GM23248 (cell line): ENCODE measurements around the gene SPTBN4. TPM values are rescaled to one million over a fixed set of nuclear protein-coding genes. Genes with fewer than 3 reads are reported as not detected.

Experiments
- DNase-seq: peaks from one replicate; pipeline ENCODE4 v3.0.0-alpha.2; 2015
- H2AFZ ChIP-seq: fragments of 200-600 bp; sonication (generic); 2 replicates; pipeline ENCODE4 v1.6.1; 2016; ENCODE audit warnings: antibody characterized with exemption
- H3F3A ChIP-seq: fragments of 200-600 bp; sonication (generic); 2 replicates; pipeline ENCODE4 v1.6.1; 2016; ENCODE audit warnings: mild to moderate bottlenecking, antibody characterized with exemption, mixed run types; ENCODE audit not compliant: insufficient read depth
- H3K27ac ChIP-seq: fragments of 200-600 bp; sonication (generic); 2 replicates; pipeline ENCODE4 v1.5.1; 2016; ENCODE audit warnings: mild to moderate bottlenecking
- H3K27me3 ChIP-seq: fragments of 200-600 bp; sonication (generic); replicated peaks from 2 replicates; pipeline ENCODE4 v1.6.1; 2016; ENCODE audit warnings: mild to moderate bottlenecking; ENCODE audit not compliant: insufficient read depth
- H3K36me3 ChIP-seq: fragments of 200-600 bp; sonication (generic); 2 replicates; pipeline ENCODE4 v1.6.1; 2016; ENCODE audit warnings: low read depth, mild to moderate bottlenecking
- H3K4me1 ChIP-seq: fragments of 200-600 bp; sonication (generic); 2 replicates; pipeline ENCODE4 v1.6.1; 2016; ENCODE audit warnings: mild to moderate bottlenecking; ENCODE audit not compliant: insufficient read depth
- H3K4me2 ChIP-seq: fragments of 200-600 bp; sonication (generic); one replicate; pipeline ENCODE4 v1.6.1; 2016; ENCODE audit warnings: mild to moderate bottlenecking; ENCODE audit not compliant: unreplicated experiment
- H3K4me3 ChIP-seq: fragments of 200-600 bp; sonication (generic); 2 replicates; pipeline ENCODE4 v1.5.1; 2016; ENCODE audit warnings: mild to moderate bottlenecking
- H3K79me2 ChIP-seq: fragments of 200-600 bp; sonication (generic); 2 replicates; pipeline ENCODE4 v1.6.1; 2016; ENCODE audit warnings: mild to moderate bottlenecking; ENCODE audit not compliant: insufficient read depth
- H3K9ac ChIP-seq: fragments of 200-600 bp; sonication (generic); 2 replicates; pipeline ENCODE4 v1.6.1; 2016; ENCODE audit warnings: mild to moderate bottlenecking
- H3K9me2 ChIP-seq: fragments of 200-600 bp; sonication (generic); 2 replicates; pipeline ENCODE4 v1.6.1; 2016; ENCODE audit warnings: mixed run types, mild to moderate bottlenecking, moderate library complexity; ENCODE audit not compliant: insufficient read depth
- H3K9me3 ChIP-seq: fragments of 200-600 bp; sonication (generic); one replicate; pipeline ENCODE4 v1.6.1; 2017; ENCODE audit warnings: low read depth
- H4K20me1 ChIP-seq: fragments of 200-600 bp; sonication (generic); 2 replicates; pipeline ENCODE4 v1.6.0; 2016; ENCODE audit not compliant: insufficient read depth
- EZH2 ChIP-seq: fragments of 200-600 bp; sonication (generic); IDR thresholded peaks from 2 replicates; pipeline ENCODE4 v1.6.1; 2018; ENCODE audit warnings: antibody characterized with exemption, mild to moderate bottlenecking; ENCODE audit not compliant: insufficient read depth, poor library complexity, severe bottlenecking
- EZH2phosphoT487 ChIP-seq: fragments of 200-600 bp; sonication (generic); IDR thresholded peaks from 2 replicates; pipeline ENCODE4 v1.6.1; 2018; ENCODE audit warnings: antibody characterized with exemption, moderate library complexity, mild to moderate bottlenecking, low read depth; ENCODE audit not compliant: insufficient read depth
- WGBS, 2 experiments: methylation state at CpG; one replicate each; pipeline ENCODE4 v1.1.6; 2015 to 2017; ENCODE audit warnings: low lambda C conversion rate in 2 of 2, low coverage in 1 of 2; ENCODE audit errors: missing lambda C conversion rate in 2 of 2; 5-methylcytosine and 5-hydroxymethylcytosine counted together
- in situ Hi-C: fragments of 300-500 bp; cut with MboI; formaldehyde crosslinking; loops from 2 replicates; pipeline ENCODE4 v1.15.0; 2020
- polyA plus RNA-seq: library from polyadenylated mRNA; unstranded; fragments of >200 nt; fragmentation: Nextera tagmentation; extraction: Ambion mirVana; gene quantifications from 2 replicates; pipeline ENCODE4 v1.2.1, GENCODE V29; 2016
- total RNA-seq: library from RNA; depleted of rRNA; stranded (reverse); fragments of >200 nt; shearing (Covaris generic); gene quantifications from 2 replicates; pipeline ENCODE4 v1.2.3, GENCODE V29; 2014

The SPTBN4 gene
- total and polyA plus RNA-seq, 2 experiments from 2014 or later = 0.69 to 2.1 TPM

DNA sequence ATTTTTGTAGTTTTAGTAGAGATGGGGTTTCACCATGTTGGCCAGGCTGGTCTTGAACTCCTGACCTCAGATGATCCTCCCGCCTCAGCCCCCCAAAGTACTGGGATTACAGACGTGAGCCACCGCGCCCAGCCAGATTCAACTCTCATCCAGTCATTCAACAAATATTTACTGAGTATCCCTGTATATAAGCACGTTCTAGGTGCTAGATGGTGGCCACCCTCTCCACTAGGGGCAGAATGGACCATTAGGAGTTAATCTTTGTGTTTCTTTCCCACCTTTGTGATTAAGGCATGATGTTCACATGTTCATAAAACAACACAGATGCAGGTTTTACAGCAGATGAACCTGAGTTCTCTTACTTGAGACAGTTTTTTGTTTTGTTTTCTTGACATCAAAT lies 117.2 kb downstream of the SPTBN4 start:
- no peak overlapping the region for H3K27ac ChIP-seq
- no peaks in the 10 kb centered on the region for H3K9me2 ChIP-seq
- H3K27me3 ChIP-seq = no peaks in the 10 kb centered on the region
- H4K20me1 ChIP-seq = no peaks in the 10 kb centered on the region
- no peak overlapping the region for H3K4me2 ChIP-seq
- H3F3A ChIP-seq = peaks cover 13% of the 10 kb centered on the region; the same call in 1 of the 2 replicates
- TF ChIP-seq EZH2phosphoT487 = no peak
- no peak for TF ChIP-seq EZH2
- in situ Hi-C loops = no loop called here
- no peaks in the 10 kb centered on the region for H3K79me2 ChIP-seq
- no peak for DNase-seq
- H3K9ac ChIP-seq = no peak overlapping the region
- peaks cover 4% of the 10 kb centered on the region; the same call in 1 of the 2 replicates for H3K36me3 ChIP-seq
- H2AFZ ChIP-seq = no peak overlapping the region
- H3K9me3 ChIP-seq = no peaks in the 10 kb centered on the region
- H3K4me1 ChIP-seq = no peaks in the 10 kb centered on the region
- 87 to 89% methylated on average over 5 of the region's 5 CpGs for WGBS, 2 experiments
- no peak overlapping the region for H3K4me3 ChIP-seq

- WGBS, 2 experiments = 50 to 59% methylated on average over 11 of the region's 11 CpGs
- TF ChIP-seq EZH2phosphoT487 (no peak), EZH2 (no peak)
- H3K4me3 ChIP-seq = no peak overlapping the region
- peak; percentile 70 for DNase-seq
- peaks cover 4% of the 10 kb centered on the region; the same call in 1 of the 2 replicates for H3K36me3 ChIP-seq
- H3K79me2 ChIP-seq = no peaks in the 10 kb centered on the region
- no peak overlapping the region for H3K4me2 ChIP-seq
- peak overlapping the region; percentile 48; the same call in 1 of the 2 replicates for H3K9ac ChIP-seq
- no peaks in the 10 kb centered on the region for H3K9me2 ChIP-seq
- in situ Hi-C loops = no loop called here
- no peaks in the 10 kb centered on the region for H4K20me1 ChIP-seq
- no peaks in the 10 kb centered on the region for H3K27me3 ChIP-seq
- H2AFZ ChIP-seq = no peak overlapping the region
- no peaks in the 10 kb centered on the region for H3K4me1 ChIP-seq
- no peaks in the 10 kb centered on the region for H3K9me3 ChIP-seq
- H3F3A ChIP-seq = peaks cover 13% of the 10 kb centered on the region; the same call in 1 of the 2 replicates
- H3K27ac ChIP-seq = peak overlapping the region; percentile 71
These were observed 118.6 kb downstream of the SPTBN4 start for GRCh38 chr19:40585241-40585981.

DNA sequence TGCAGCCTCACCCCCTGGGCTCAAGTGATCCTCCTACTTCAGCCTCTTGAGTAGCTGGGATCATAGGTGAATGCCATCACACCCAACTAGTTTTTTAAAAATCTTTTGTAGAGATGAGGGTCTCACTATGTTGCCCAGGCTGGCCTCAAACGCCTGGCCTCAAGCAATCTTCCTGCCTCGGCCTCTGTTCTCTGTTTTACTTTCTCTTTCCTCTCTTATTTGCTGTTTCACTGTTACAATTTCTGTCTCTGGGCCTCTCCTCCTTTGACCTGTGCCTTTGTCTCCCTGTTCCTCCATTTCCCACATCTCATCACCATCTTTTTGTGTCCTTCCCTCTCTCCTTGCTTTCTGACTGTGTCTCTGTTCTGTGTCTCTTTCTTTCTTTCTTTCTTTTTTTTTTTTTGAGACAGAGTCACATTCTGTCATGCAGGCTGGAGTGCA lies 119.2 kb downstream of the SPTBN4 start:
- no peak for TF ChIP-seq EZH2phosphoT487
- Histone ChIP-seq H3K4me2 (no peak overlapping the region), H4K20me1 (no peaks in the 10 kb centered on the region), H3K9me2 (no peaks in the 10 kb centered on the region), H3K27ac (peak overlapping the region; percentile 71; the same call in 1 of the 2 replicates), H2AFZ (no peak overlapping the region), H3K9ac (no peak overlapping the region), H3K27me3 (no peaks in the 10 kb centered on the region), H3F3A (peaks cover 13% of the 10 kb centered on the region; the same call in 1 of the 2 replicates), H3K36me3 (peaks cover 2% of the 10 kb centered on the region; the same call in 1 of the 2 replicates), H3K9me3 (no peaks in the 10 kb centered on the region), H3K79me2 (no peaks in the 10 kb centered on the region), H3K4me3 (no peak overlapping the region), H3K4me1 (no peaks in the 10 kb centered on the region)
- in situ Hi-C loops = no loop called here
- WGBS, 2 experiments = 97 to 100% methylated on average over 2 of the region's 2 CpGs
- DNase-seq = no peak

DNA sequence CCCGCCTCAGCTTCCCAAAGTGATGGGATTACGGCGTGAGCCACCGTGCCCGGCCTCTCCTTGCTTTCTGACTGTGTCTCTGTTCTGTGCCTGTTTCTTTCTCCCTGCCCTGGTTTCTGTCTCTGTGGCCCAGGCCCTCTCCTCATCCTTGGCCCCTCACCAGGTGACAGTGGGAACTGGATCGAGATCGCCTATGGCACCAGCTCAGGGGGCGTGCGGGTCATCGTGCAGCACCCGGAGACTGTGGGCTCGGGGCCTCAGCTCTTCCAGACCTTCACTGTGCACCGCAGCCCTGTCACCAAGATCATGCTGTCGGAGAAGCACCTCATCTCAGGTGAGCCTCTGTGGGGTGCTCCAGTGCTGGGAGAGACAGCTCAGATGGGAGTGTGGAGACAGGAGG lies 119.8 kb downstream of the SPTBN4 start:
- H3F3A ChIP-seq = peaks cover 13% of the 10 kb centered on the region; the same call in 1 of the 2 replicates
- no peaks in the 10 kb centered on the region for H3K9me2 ChIP-seq
- in situ Hi-C loops = no loop called here
- H4K20me1 ChIP-seq = no peaks in the 10 kb centered on the region
- no peaks in the 10 kb centered on the region for H3K4me1 ChIP-seq
- H3K27me3 ChIP-seq = no peaks in the 10 kb centered on the region
- no peaks in the 10 kb centered on the region for H3K9me3 ChIP-seq
- H3K4me2 ChIP-seq = no peak overlapping the region
- H3K4me3 ChIP-seq = no peak overlapping the region
- no peaks in the 10 kb centered on the region; the same call in 1 of the 2 replicates for H3K36me3 ChIP-seq
- no peak for DNase-seq
- H3K79me2 ChIP-seq = no peaks in the 10 kb centered on the region
- TF ChIP-seq EZH2 (no peak), EZH2phosphoT487 (no peak)
- no peak overlapping the region for H3K27ac ChIP-seq
- H3K9ac ChIP-seq = no peak overlapping the region
- H2AFZ ChIP-seq = no peak overlapping the region
- 98 to 99% methylated on average over 14 of the region's 14 CpGs for WGBS, 2 experiments
